Neuronal stem cell (in vitro differentiated cells): ENCODE measurements around the gene PKHD1.

Experiments used
- DNase-seq: peaks from one replicate; pipeline ENCODE4 v3.0.0-alpha.2; 2013; ENCODE audit warnings: low spot score
- H2AFZ ChIP-seq: one replicate; pipeline ENCODE4 v1.6.1; 2013; ENCODE audit warnings: mild to moderate bottlenecking, low read length, inconsistent platforms
- H2AK5ac ChIP-seq: 2 replicates; pipeline ENCODE4 v1.6.1; 2013; ENCODE audit warnings: low read depth, mild to moderate bottlenecking, inconsistent platforms, low read length, moderate library complexity, mixed read lengths
- H2BK120ac ChIP-seq: 2 replicates; pipeline ENCODE4 v1.6.1; 2013; ENCODE audit warnings: low read depth, mild to moderate bottlenecking, inconsistent platforms, low read length, moderate library complexity, mixed read lengths
- H2BK12ac ChIP-seq: one replicate; pipeline ENCODE4 v1.6.1; 2013; ENCODE audit warnings: low read length, inconsistent platforms
- H2BK15ac ChIP-seq: 2 replicates; pipeline ENCODE4 v1.6.1; 2013; ENCODE audit warnings: mild to moderate bottlenecking, low read length, inconsistent platforms, mixed read lengths
- H2BK5ac ChIP-seq: one replicate; pipeline ENCODE4 v1.6.1; 2013; ENCODE audit warnings: inconsistent platforms, mild to moderate bottlenecking, low read length, moderate library complexity
- H3K14ac ChIP-seq: one replicate; pipeline ENCODE4 v1.6.1; 2013; ENCODE audit warnings: low read length, inconsistent platforms
- H3K18ac ChIP-seq: 2 replicates; pipeline ENCODE4 v1.6.1; 2013; ENCODE audit warnings: low read length, inconsistent platforms
- H3K23ac ChIP-seq: 2 replicates; pipeline ENCODE4 v1.6.1; 2013; ENCODE audit warnings: low read depth, mild to moderate bottlenecking, mixed read lengths, low read length, inconsistent platforms; ENCODE audit not compliant: poor library complexity
- H3K27ac ChIP-seq: replicated peaks from 3 replicates; pipeline ENCODE4 v1.5.1; 2013; ENCODE audit warnings: low read length, inconsistent platforms
- H3K27me3 ChIP-seq, 3 experiments: 2 replicates each; pipeline ENCODE4 v1.6.1; 2013; ENCODE audit warnings: low read length in 3 of 3, mild to moderate bottlenecking in 2 of 3, inconsistent platforms in 1 of 3, low read depth in 1 of 3, mixed read lengths in 1 of 3, moderate library complexity in 1 of 3; ENCODE audit not compliant: control insufficient read depth in 3 of 3, insufficient read depth in 3 of 3
- H3K36me3 ChIP-seq, 2 donors: replicated peaks in 1 of 2; 2 replicates each; pipeline ENCODE4 v1.6.1; 2013; ENCODE audit warnings: low read length in 2 of 2; ENCODE audit not compliant: control insufficient read depth in 2 of 2, insufficient read depth in 2 of 2
- H3K4ac ChIP-seq: 2 replicates; pipeline ENCODE4 v1.6.1; 2013; ENCODE audit warnings: inconsistent platforms, mild to moderate bottlenecking, low read length, moderate library complexity
- H3K4me1 ChIP-seq, 2 donors: 1 replicate in 1 of 2; 2 replicates in 1 of 2; pipeline ENCODE4 v1.6.1; 2013; ENCODE audit warnings: low read length in 2 of 2, low read depth in 1 of 2; ENCODE audit not compliant: control insufficient read depth in 2 of 2, insufficient read depth in 1 of 2
- H3K4me2 ChIP-seq: one replicate; pipeline ENCODE4 v1.6.1; 2013; ENCODE audit warnings: mild to moderate bottlenecking, low read length, inconsistent platforms; ENCODE audit not compliant: insufficient read depth, poor library complexity, severe bottlenecking
- H3K4me3 ChIP-seq, 2 donors: 2 replicates each; pipeline ENCODE4 v1.5.1; 2013; ENCODE audit warnings: low read length in 2 of 2, mild to moderate bottlenecking in 2 of 2, inconsistent platforms in 1 of 2, moderate library complexity in 1 of 2
- H3K79me1 ChIP-seq: one replicate; pipeline ENCODE4 v1.6.1; 2013; ENCODE audit warnings: low read depth, mild to moderate bottlenecking, inconsistent platforms, low read length, moderate library complexity
- H3K9ac ChIP-seq: one replicate; pipeline ENCODE4 v1.6.1; 2013; ENCODE audit warnings: mild to moderate bottlenecking, low read depth, low read length, inconsistent platforms; ENCODE audit not compliant: poor library complexity
- H3K9me3 ChIP-seq, 2 donors: replicated peaks in 1 of 2; 2 replicates each; pipeline versions ENCODE3 to v1.6.1; 2013; ENCODE audit warnings: low read length in 2 of 2, mild to moderate bottlenecking in 2 of 2, inconsistent platforms in 1 of 2, low read depth in 1 of 2, mixed read lengths in 1 of 2, moderate library complexity in 1 of 2; ENCODE audit not compliant: control insufficient read depth in 2 of 2, insufficient read depth in 1 of 2
- H4K8ac ChIP-seq: one replicate; pipeline ENCODE4 v1.6.1; 2013; ENCODE audit warnings: low read depth, mild to moderate bottlenecking, inconsistent platforms, low read length, moderate library complexity
- H4K91ac ChIP-seq: one replicate; pipeline ENCODE4 v1.6.1; 2013; ENCODE audit warnings: low read length, low read depth, mild to moderate bottlenecking, inconsistent platforms; ENCODE audit not compliant: poor library complexity
- WGBS, 2 donors: extraction: QIAGEN DNeasy Blood & Tissue Kit; methylation state at CpG; one replicate each; pipeline ENCODE4 v1.1.7; 2013; ENCODE audit warnings: missing lambda C conversion rate in 2 of 2, mixed read lengths in 1 of 2; ENCODE audit not compliant: insufficient read length in 2 of 2, insufficient replicate concordance in 1 of 2; ENCODE audit errors: extremely low coverage in 2 of 2; 5-methylcytosine and 5-hydroxymethylcytosine counted together

PKHD1 gene

DNA sequence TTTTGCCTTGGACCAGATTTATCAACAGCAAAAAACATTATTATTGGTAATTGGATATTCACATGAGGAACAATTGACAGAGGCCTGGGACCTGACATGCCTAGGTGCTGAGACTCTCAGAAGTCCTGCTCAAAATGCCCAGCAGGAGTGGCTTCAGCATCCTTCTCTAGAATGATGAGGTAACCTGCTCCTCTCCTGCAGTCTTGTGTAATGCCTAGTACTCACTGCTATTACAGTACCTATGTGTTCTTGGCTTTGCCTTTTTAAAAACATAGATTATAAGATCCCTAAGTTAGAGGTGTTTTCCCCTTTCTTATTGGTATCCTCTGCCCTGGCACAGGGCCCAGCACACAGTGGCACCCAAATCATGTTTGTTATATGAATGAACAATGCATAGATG, 230.9 kb downstream of the PKHD1 start:
- no peaks in the 10 kb centered on the region for H3K9me3 ChIP-seq
- H3K4me1 ChIP-seq: no peaks in the 10 kb centered on the region
- H4K8ac ChIP-seq: no peak overlapping the region
- H3K4me2 ChIP-seq: no peak overlapping the region
- H3K4ac ChIP-seq: no peak overlapping the region
- no peak overlapping the region for H3K4me3 ChIP-seq
- H3K36me3 ChIP-seq: no peaks in the 10 kb centered on the region
- no peak overlapping the region for H3K14ac ChIP-seq
- no peak overlapping the region for H3K9ac ChIP-seq
- no peak overlapping the region for H4K91ac ChIP-seq
- H3K18ac ChIP-seq: no peak overlapping the region
- H3K27me3 ChIP-seq: no peaks in the 10 kb centered on the region
- no peak overlapping the region for H2BK15ac ChIP-seq
- H3K23ac ChIP-seq: no peak overlapping the region
- no peak overlapping the region for H2BK120ac ChIP-seq
- H3K79me1 ChIP-seq: no peaks in the 10 kb centered on the region
- no peak overlapping the region for H3K27ac ChIP-seq
- no peak overlapping the region for H2AK5ac ChIP-seq
- H2BK12ac ChIP-seq: no peak overlapping the region
- H2AFZ ChIP-seq: no peak overlapping the region
- H2BK5ac ChIP-seq: no peak overlapping the region
- no peak for DNase-seq

DNA sequence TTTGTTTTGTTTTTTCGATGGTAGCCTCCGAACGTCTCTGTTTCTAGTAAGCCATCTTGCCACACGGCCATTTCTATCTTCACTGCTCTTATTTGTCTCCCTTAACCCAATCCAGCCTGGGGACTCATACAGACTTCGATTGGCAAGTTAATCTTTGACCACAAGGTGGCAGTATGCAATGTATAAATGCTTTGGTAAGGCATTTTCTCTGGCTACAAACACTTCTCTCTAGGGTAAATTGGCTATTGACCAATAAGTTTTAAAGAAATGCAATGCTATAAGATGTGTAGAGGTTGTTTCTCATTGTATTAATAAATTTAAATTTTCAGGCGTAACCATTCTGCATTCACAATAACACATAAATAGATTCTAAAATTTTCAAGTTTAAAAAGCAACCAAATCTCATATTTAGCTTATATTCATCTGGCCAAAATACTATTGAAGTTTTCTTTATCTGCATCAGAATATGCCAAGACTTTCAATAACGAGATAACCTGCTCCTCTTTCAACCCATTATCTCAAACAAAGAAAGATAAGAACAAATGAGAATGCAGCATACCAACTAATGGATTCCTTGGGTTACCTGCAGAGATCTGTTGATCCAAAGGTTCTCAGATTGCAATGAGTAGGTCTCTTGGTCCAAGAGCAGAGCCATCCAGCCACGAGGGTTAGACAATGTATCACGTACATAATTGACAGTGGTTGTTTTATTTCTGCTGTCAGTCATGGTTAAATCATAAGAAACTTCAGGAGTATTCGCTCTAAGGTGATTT, 231.9 kb downstream of the PKHD1 start:
- Histone ChIP-seq H3K4me2 (no peak overlapping the region), H3K4ac (no peak overlapping the region), H2BK5ac (no peak overlapping the region), H4K91ac (no peak overlapping the region), H3K27me3 (no peaks in the 10 kb centered on the region), H3K23ac (no peak overlapping the region), H2BK12ac (no peak overlapping the region), H3K79me1 (no peaks in the 10 kb centered on the region), H3K9ac (no peak overlapping the region), H3K4me3 (no peak overlapping the region), H3K4me1 (no peaks in the 10 kb centered on the region), H2AFZ (no peak overlapping the region), H2BK120ac (no peak overlapping the region), H3K27ac (no peak overlapping the region), H2AK5ac (no peak overlapping the region), H3K36me3 (no peaks in the 10 kb centered on the region), H3K9me3 (no peaks in the 10 kb centered on the region), H2BK15ac (no peak overlapping the region), H3K18ac (no peak overlapping the region), H4K8ac (no peak overlapping the region), H3K14ac (no peak overlapping the region)
- WGBS, 2 donors: no CpG with 5 or more reads among the region's 10 CpGs
- peak; percentile 67 for DNase-seq

DNA sequence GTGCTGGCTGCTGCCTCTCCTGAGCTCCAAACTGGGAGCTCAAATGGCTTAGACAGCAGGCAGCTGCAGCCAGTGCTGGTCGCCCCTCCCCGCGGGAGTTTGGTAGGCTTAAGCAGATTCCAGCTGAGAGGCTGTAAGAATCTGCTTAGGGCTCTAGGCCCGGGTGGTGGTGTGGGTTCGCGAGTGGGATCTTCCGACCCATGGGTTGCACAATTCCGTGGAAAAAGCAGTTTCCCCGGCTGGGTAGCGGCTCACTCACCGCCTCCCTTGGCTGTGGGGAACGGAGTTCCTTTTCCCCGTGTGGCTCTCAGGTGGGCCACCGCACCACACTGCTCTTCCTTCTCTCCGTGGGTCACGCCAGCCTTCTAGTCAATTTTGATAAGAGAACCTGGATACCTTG, 232.5 kb downstream of the PKHD1 start:
- Histone ChIP-seq H3K23ac (no peak overlapping the region), H3K18ac (no peak overlapping the region), H2BK120ac (no peak overlapping the region), H3K9me3 (no peaks in the 10 kb centered on the region), H2AK5ac (no peak overlapping the region), H2AFZ (no peak overlapping the region), H3K14ac (no peak overlapping the region), H3K4me3 (no peak overlapping the region), H3K9ac (no peak overlapping the region), H3K36me3 (no peaks in the 10 kb centered on the region), H3K4me1 (no peaks in the 10 kb centered on the region), H2BK5ac (no peak overlapping the region), H3K4me2 (no peak overlapping the region), H2BK12ac (peak overlapping the region; percentile 46), H3K27ac (no peak overlapping the region), H3K79me1 (no peaks in the 10 kb centered on the region), H4K8ac (no peak overlapping the region), H2BK15ac (peak overlapping the region; percentile 21), H3K27me3 (no peaks in the 10 kb centered on the region), H4K91ac (no peak overlapping the region), H3K4ac (no peak overlapping the region)
- no peak for DNase-seq
- WGBS, 2 donors: no CpG with 5 or more reads among the region's 16 CpGs

DNA sequence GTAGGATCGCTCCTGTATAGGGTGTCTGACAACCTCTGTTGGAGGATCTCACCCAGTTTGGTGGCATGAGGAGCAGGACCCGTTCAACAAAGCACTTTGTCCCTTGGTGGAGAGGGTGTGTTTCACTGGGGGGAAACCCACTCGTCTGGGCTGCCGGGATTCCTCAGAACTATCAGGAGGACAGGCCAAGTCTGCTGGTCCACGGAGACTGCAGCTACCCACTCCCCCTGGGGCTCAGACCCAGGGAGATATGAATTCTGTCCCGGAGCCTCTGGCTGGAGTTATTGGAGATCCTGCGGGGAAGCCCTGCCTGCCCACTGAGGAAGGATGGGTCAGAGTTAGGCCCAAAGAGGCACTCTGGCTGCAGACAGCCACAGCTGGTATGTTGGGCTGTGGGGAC, 233.1 kb downstream of the PKHD1 start:
- Histone ChIP-seq H3K18ac (peak overlapping the region; percentile 27), H3K9ac (no peak overlapping the region), H3K4me1 (no peaks in the 10 kb centered on the region), H3K4me2 (no peak overlapping the region), H4K91ac (no peak overlapping the region), H3K14ac (no peak overlapping the region), H2BK12ac (no peak overlapping the region), H3K9me3 (no peaks in the 10 kb centered on the region), H3K4ac (no peak overlapping the region), H2AFZ (no peak overlapping the region), H3K79me1 (no peaks in the 10 kb centered on the region), H3K27me3 (no peaks in the 10 kb centered on the region), H2AK5ac (no peak overlapping the region), H3K23ac (no peak overlapping the region), H3K4me3 (no peak overlapping the region), H3K36me3 (no peaks in the 10 kb centered on the region), H2BK120ac (no peak overlapping the region), H2BK5ac (no peak overlapping the region), H3K27ac (no peak overlapping the region), H4K8ac (no peak overlapping the region), H2BK15ac (peak overlapping the region; percentile 21)
- DNase-seq: no peak
- no CpG with 5 or more reads among the region's 7 CpGs for WGBS, 2 donors
